ENCODE measurements around the gene ZBTB48.

ZBTB48 gene

GRCh38 chr1:6579374-6580118 lies at the start of gene ZBTB48:
Gene ZBTB48 (plus strand): TSS chr1:6579994. CDS start chr1:6580610, 616 bp downstream.
- no peak for TF ChIP-seq YY1 (IDR thresholded peaks at IDR 0.05; ENCODE audit: insufficient read depth, insufficient read length)
- no peak for TF ChIP-seq ZNF274 (IDR thresholded peaks at IDR 0.05; ENCODE audit: low read depth, low read length)
- no peak for TF ChIP-seq SUZ12 (IDR thresholded peaks at IDR 0.05; ENCODE audit: extremely low read depth, insufficient read depth, insufficient read length)
- Histone ChIP-seq H3K4me1 (ENCODE audit: insufficient read depth, insufficient read length) (peaks cover 9% of the 10 kb centered on the region), H3K36me3 (ENCODE audit: insufficient read depth, insufficient read length, low read length) (peaks cover 12% of the 10 kb centered on the region), H3K9ac (ENCODE audit: insufficient read length, low read depth) (peak within 1 kb of the TSS; percentile 87), H3K9me3 (ENCODE audit: insufficient read depth, low read length) (no peaks in the 10 kb centered on the region), H3K27me3 (ENCODE audit: insufficient read depth, insufficient read length) (no peaks in the 10 kb centered on the region), H3K4me3 (ENCODE audit: insufficient read length, low read depth) (peak within 1 kb of the TSS; percentile 75)
- peak; percentile 89 for DNase-seq (ENCODE audit: low read depth, low spot score)

GRCh38 chr1:6530504-6531160 lies 49.2 kb upstream of the ZBTB48 start:
- Histone ChIP-seq H3K4me1 (ENCODE audit: insufficient read depth, insufficient read length) (no peaks in the 10 kb centered on the region), H3K9me3 (ENCODE audit: insufficient read depth, low read length) (no peaks in the 10 kb centered on the region), H3K27me3 (ENCODE audit: insufficient read depth, insufficient read length) (no peaks in the 10 kb centered on the region), H3K4me3 (ENCODE audit: insufficient read length, low read depth) (no peak overlapping the region), H3K9ac (ENCODE audit: insufficient read length, low read depth) (no peak overlapping the region), H3K36me3 (ENCODE audit: insufficient read depth, insufficient read length, low read length) (peaks cover 79% of the 10 kb centered on the region)
- TF ChIP-seq ZNF274 (IDR thresholded peaks at IDR 0.05; ENCODE audit: low read depth, low read length), result no peak
- TF ChIP-seq YY1 (IDR thresholded peaks at IDR 0.05; ENCODE audit: insufficient read depth, insufficient read length), result no peak
- TF ChIP-seq SUZ12 (IDR thresholded peaks at IDR 0.05; ENCODE audit: extremely low read depth, insufficient read depth, insufficient read length), result no peak
- DNase-seq (ENCODE audit: low read depth, low spot score), result no peak

- Histone ChIP-seq H3K9ac (ENCODE audit: insufficient read length, low read depth) (no peak overlapping the region), H3K36me3 (ENCODE audit: insufficient read depth, insufficient read length, low read length) (peaks cover 74% of the 10 kb centered on the region), H3K4me3 (ENCODE audit: insufficient read length, low read depth) (no peak overlapping the region), H3K27me3 (ENCODE audit: insufficient read depth, insufficient read length) (no peaks in the 10 kb centered on the region), H3K4me1 (ENCODE audit: insufficient read depth, insufficient read length) (no peaks in the 10 kb centered on the region), H3K9me3 (ENCODE audit: insufficient read depth, low read length) (no peaks in the 10 kb centered on the region)
- no peak for DNase-seq (ENCODE audit: low read depth, low spot score)
- TF ChIP-seq YY1 (IDR thresholded peaks at IDR 0.05; ENCODE audit: insufficient read depth, insufficient read length) (no peak), SUZ12 (IDR thresholded peaks at IDR 0.05; ENCODE audit: extremely low read depth, insufficient read depth, insufficient read length) (no peak), ZNF274 (IDR thresholded peaks at IDR 0.05; ENCODE audit: low read depth, low read length) (no peak)
These were observed 47.8 kb upstream of the ZBTB48 start for GRCh38 chr1:6531996-6532395.

- Histone ChIP-seq H3K9ac (ENCODE audit: insufficient read length, low read depth) (no peak overlapping the region), H3K9me3 (ENCODE audit: insufficient read depth, low read length) (no peaks in the 10 kb centered on the region), H3K4me1 (ENCODE audit: insufficient read depth, insufficient read length) (no peaks in the 10 kb centered on the region), H3K27me3 (ENCODE audit: insufficient read depth, insufficient read length) (no peaks in the 10 kb centered on the region), H3K36me3 (ENCODE audit: insufficient read depth, insufficient read length, low read length) (peaks cover 66% of the 10 kb centered on the region), H3K4me3 (ENCODE audit: insufficient read length, low read depth) (no peak overlapping the region)
- no peak for DNase-seq (ENCODE audit: low read depth, low spot score)
- TF ChIP-seq ZNF274 (IDR thresholded peaks at IDR 0.05; ENCODE audit: low read depth, low read length) (no peak), SUZ12 (IDR thresholded peaks at IDR 0.05; ENCODE audit: extremely low read depth, insufficient read depth, insufficient read length) (no peak), YY1 (IDR thresholded peaks at IDR 0.05; ENCODE audit: insufficient read depth, insufficient read length) (no peak)
These were observed 45.5 kb upstream of the ZBTB48 start for GRCh38 chr1:6534248-6534822.

GRCh38 chr1:6535214-6535613 lies 44.6 kb upstream of the ZBTB48 start:
- H3K4me1 ChIP-seq (ENCODE audit: insufficient read depth, insufficient read length), result no peaks in the 10 kb centered on the region

GRCh38 chr1:6536291-6536690 lies 43.5 kb upstream of the ZBTB48 start:
- Histone ChIP-seq H3K36me3 (ENCODE audit: insufficient read depth, insufficient read length, low read length) (peaks cover 60% of the 10 kb centered on the region), H3K9ac (ENCODE audit: insufficient read length, low read depth) (no peak overlapping the region), H3K4me1 (ENCODE audit: insufficient read depth, insufficient read length) (no peaks in the 10 kb centered on the region), H3K9me3 (ENCODE audit: insufficient read depth, low read length) (no peaks in the 10 kb centered on the region), H3K4me3 (ENCODE audit: insufficient read length, low read depth) (no peak overlapping the region), H3K27me3 (ENCODE audit: insufficient read depth, insufficient read length) (no peaks in the 10 kb centered on the region)
- no peak for DNase-seq (ENCODE audit: low read depth, low spot score)
- TF ChIP-seq SUZ12 (IDR thresholded peaks at IDR 0.05; ENCODE audit: extremely low read depth, insufficient read depth, insufficient read length) (no peak), ZNF274 (IDR thresholded peaks at IDR 0.05; ENCODE audit: low read depth, low read length) (no peak), YY1 (IDR thresholded peaks at IDR 0.05; ENCODE audit: insufficient read depth, insufficient read length) (no peak)

More at GRCh38 chr1:6535214-6535613, 44.6 kb upstream of the ZBTB48 start:
- no peak for DNase-seq (ENCODE audit: low read depth, low spot score)
- Histone ChIP-seq H3K36me3 (ENCODE audit: insufficient read depth, insufficient read length, low read length) (peaks cover 64% of the 10 kb centered on the region), H3K27me3 (ENCODE audit: insufficient read depth, insufficient read length) (no peaks in the 10 kb centered on the region), H3K9ac (ENCODE audit: insufficient read length, low read depth) (no peak overlapping the region), H3K4me3 (ENCODE audit: insufficient read length, low read depth) (no peak overlapping the region), H3K9me3 (ENCODE audit: insufficient read depth, low read length) (no peaks in the 10 kb centered on the region)
- TF ChIP-seq SUZ12 (IDR thresholded peaks at IDR 0.05; ENCODE audit: extremely low read depth, insufficient read depth, insufficient read length) (no peak), ZNF274 (IDR thresholded peaks at IDR 0.05; ENCODE audit: low read depth, low read length) (no peak), YY1 (IDR thresholded peaks at IDR 0.05; ENCODE audit: insufficient read depth, insufficient read length) (no peak)

- H3K4me1 ChIP-seq (ENCODE audit: insufficient read depth, insufficient read length), result no peaks in the 10 kb centered on the region
- H3K4me3 ChIP-seq (ENCODE audit: insufficient read length, low read depth), result no peak overlapping the region
- peaks cover 45% of the 10 kb centered on the region for H3K36me3 ChIP-seq (ENCODE audit: insufficient read depth, insufficient read length, low read length)
- no peaks in the 10 kb centered on the region for H3K9me3 ChIP-seq (ENCODE audit: insufficient read depth, low read length)
- H3K27me3 ChIP-seq (ENCODE audit: insufficient read depth, insufficient read length), result no peaks in the 10 kb centered on the region
- TF ChIP-seq YY1 (IDR thresholded peaks at IDR 0.05; ENCODE audit: insufficient read depth, insufficient read length) (no peak), SUZ12 (IDR thresholded peaks at IDR 0.05; ENCODE audit: extremely low read depth, insufficient read depth, insufficient read length) (no peak), ZNF274 (IDR thresholded peaks at IDR 0.05; ENCODE audit: low read depth, low read length) (no peak)
- DNase-seq (ENCODE audit: low read depth, low spot score), result no peak
- no peak overlapping the region for H3K9ac ChIP-seq (ENCODE audit: insufficient read length, low read depth)
These were observed 40.8 kb upstream of the ZBTB48 start for GRCh38 chr1:6538956-6539355.
